Progenitor cell of endocrine pancreas (in vitro differentiated cells): ENCODE results near the gene BST1. TPM values are rescaled to one million over a fixed set of nuclear protein-coding genes. Genes with fewer than 3 reads are reported as not detected.

Source experiments
- DNase-seq: peaks from one replicate; pipeline ENCODE4 v3.0.0; 2021; ENCODE audit warnings: low spot score; ENCODE audit not compliant: unreplicated experiment
- H3K27ac Mint-ChIP-seq: 2 replicates; pipeline ENCODE4 v1.8.0; 2021; ENCODE audit warnings: mild to moderate bottlenecking, moderate library complexity, mixed read lengths
- H3K27me3 Mint-ChIP-seq: 2 replicates; pipeline ENCODE4 v1.8.0; 2021; ENCODE audit warnings: mixed read lengths
- H3K36me3 Mint-ChIP-seq: 2 replicates; pipeline ENCODE4 v1.8.0; 2022; ENCODE audit warnings: mixed read lengths; ENCODE audit not compliant: insufficient read depth
- H3K4me1 Mint-ChIP-seq: 2 replicates; pipeline ENCODE4 v1.8.0; 2021; ENCODE audit warnings: low read depth, mixed read lengths
- H3K4me3 Mint-ChIP-seq: 2 replicates; pipeline ENCODE4 v1.8.0; 2021; ENCODE audit warnings: low read depth, mild to moderate bottlenecking, moderate library complexity, mixed read lengths
- H3K9me3 Mint-ChIP-seq: 2 replicates; pipeline ENCODE4 v1.8.0; 2021; ENCODE audit warnings: low read depth, mixed read lengths
- total RNA-seq: library from RNA; stranded (reverse); gene quantifications from 2 replicates; pipeline ENCODE4 v1.2.1, GENCODE V29; 2021
- TF ChIP-seq, protein P1 (sequence below): fragments of 200-600 bp; sonication (generic); IDR thresholded peaks from one replicate; pipeline ENCODE4 v1.5.0; 2021; ENCODE audit warnings: antibody characterized with exemption, mild to moderate bottlenecking; ENCODE audit not compliant: unreplicated experiment

BST1 gene
- total RNA-seq, 1 donor from 2014 or later = 0.38 TPM

DNA sequence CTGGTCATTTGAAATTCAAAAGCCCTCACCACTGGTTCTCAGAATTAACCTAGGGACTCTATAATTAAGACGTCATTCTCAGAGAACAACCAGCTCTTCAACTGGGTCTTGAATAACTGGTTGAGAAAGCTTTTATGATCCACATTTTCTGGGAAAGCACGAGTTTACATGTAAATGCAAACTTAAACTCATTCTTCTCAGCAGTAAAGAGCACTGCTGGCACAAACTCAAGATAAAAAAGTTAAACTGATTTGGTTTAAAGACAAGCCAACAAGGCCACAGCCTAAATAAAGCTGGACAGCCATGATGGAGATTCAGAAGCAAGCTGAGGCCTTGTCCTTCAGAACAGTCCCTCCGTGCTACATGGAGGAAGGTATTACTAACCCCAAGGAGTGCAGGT lies 13.2 kb downstream of the BST1 start:
- Mint-ChIP-seq H3K36me3 (no peaks in the 10 kb centered on the region), H3K27ac (no peak overlapping the region)

DNA sequence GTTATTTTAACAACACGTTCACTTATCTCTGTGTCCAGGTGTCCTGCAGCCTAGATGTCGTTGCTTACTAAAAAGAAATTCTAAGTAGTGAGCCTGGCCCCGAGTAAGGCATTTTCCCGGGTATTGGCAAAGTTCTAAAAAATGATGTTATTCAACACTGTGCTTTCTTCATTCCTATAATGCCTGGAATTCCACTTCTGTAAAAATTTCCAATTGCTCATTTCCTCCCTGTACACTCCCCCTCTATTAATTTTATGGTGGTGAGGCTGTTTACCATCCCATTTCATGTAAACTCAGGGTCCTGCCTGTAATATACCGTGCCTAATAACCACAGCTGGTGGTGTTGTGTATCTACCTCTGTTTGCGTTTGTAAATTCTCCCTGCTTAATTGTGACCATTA lies 14.2 kb downstream of the BST1 start:
- DNase-seq = no peak
- no peak overlapping the region for H3K27ac Mint-ChIP-seq
- no peaks in the 10 kb centered on the region for H3K36me3 Mint-ChIP-seq
- H3K27me3 Mint-ChIP-seq = no peaks in the 10 kb centered on the region
- H3K4me3 Mint-ChIP-seq = no peak overlapping the region
- no peaks in the 10 kb centered on the region for H3K9me3 Mint-ChIP-seq
- TF ChIP-seq, protein P1, sequence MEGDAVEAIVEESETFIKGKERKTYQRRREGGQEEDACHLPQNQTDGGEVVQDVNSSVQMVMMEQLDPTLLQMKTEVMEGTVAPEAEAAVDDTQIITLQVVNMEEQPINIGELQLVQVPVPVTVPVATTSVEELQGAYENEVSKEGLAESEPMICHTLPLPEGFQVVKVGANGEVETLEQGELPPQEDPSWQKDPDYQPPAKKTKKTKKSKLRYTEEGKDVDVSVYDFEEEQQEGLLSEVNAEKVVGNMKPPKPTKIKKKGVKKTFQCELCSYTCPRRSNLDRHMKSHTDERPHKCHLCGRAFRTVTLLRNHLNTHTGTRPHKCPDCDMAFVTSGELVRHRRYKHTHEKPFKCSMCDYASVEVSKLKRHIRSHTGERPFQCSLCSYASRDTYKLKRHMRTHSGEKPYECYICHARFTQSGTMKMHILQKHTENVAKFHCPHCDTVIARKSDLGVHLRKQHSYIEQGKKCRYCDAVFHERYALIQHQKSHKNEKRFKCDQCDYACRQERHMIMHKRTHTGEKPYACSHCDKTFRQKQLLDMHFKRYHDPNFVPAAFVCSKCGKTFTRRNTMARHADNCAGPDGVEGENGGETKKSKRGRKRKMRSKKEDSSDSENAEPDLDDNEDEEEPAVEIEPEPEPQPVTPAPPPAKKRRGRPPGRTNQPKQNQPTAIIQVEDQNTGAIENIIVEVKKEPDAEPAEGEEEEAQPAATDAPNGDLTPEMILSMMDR = no peak
- H3K4me1 Mint-ChIP-seq = no peaks in the 10 kb centered on the region

More for the DNA sequence above, 13.2 kb downstream of the BST1 start:
- H3K4me1 Mint-ChIP-seq = no peaks in the 10 kb centered on the region
- no peaks in the 10 kb centered on the region for H3K27me3 Mint-ChIP-seq
- no peak for DNase-seq
- TF ChIP-seq, protein P1 = no peak
- H3K9me3 Mint-ChIP-seq = no peaks in the 10 kb centered on the region
- no peak overlapping the region for H3K4me3 Mint-ChIP-seq

DNA sequence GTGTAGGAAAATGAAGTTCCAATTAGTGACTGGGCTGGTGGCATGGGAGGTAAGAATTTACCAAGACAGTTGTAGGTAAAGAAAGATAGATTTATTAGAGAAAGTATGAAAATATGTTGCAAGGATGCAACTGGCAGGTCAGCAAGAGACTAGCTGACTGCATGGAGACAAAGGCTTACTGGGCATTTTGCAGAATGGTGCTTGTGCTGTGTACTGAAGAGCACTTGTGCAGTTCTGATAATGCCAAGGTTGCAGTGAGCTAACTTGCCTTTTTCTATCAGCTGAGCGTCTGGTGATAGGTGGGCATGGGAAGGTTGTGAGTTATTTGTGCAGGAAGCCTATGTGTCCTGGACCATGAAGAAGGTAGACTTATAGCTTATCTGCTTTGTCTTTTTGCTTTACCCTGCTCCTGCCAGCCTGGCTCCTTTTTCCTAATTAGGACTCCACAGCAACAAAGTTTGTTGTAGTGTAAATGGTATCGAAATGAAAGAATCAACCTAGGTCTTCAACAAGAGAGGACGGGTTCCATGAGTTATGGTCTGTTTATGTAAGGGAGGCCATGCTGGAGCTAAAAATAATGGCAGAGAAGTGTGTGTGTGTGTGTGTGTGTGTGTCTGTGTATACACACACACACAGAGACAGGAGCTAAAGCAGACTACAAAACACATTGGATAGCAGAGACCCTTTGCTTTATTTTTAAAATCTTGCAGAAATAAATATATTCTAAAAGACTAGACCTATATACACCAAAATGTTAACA lies 15.0 kb downstream of the BST1 start:
- Mint-ChIP-seq H3K4me1 (no peaks in the 10 kb centered on the region), H3K9me3 (no peaks in the 10 kb centered on the region), H3K27ac (no peak overlapping the region), H3K36me3 (no peaks in the 10 kb centered on the region), H3K4me3 (no peak overlapping the region), H3K27me3 (no peaks in the 10 kb centered on the region)
- no peak for DNase-seq
- TF ChIP-seq, protein P1 = no peak

DNA sequence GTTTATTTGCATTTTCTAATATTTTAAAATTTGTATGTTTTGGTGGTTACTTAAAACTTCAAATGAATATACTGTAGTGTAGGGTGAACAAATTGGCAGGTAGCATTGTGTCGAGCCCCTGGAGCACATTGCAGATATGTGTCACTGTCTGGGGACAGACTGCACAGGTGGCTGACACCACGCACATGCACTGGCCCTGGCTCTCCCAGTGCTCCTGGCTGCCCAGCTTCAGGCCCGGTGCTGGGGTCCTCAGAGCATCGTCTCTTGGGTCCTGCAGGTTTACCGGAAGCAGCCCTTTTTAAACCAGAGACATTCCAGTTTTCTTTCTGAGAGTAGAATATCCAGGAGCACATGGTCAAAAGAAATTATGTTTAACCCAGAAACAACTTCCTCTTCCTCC lies 15.6 kb downstream of the BST1 start:
- Mint-ChIP-seq H3K27me3 (no peaks in the 10 kb centered on the region), H3K4me3 (no peak overlapping the region), H3K9me3 (no peaks in the 10 kb centered on the region), H3K36me3 (no peaks in the 10 kb centered on the region), H3K27ac (no peak overlapping the region), H3K4me1 (no peaks in the 10 kb centered on the region)
- DNase-seq = no peak
- TF ChIP-seq, protein P1 = no peak

DNA sequence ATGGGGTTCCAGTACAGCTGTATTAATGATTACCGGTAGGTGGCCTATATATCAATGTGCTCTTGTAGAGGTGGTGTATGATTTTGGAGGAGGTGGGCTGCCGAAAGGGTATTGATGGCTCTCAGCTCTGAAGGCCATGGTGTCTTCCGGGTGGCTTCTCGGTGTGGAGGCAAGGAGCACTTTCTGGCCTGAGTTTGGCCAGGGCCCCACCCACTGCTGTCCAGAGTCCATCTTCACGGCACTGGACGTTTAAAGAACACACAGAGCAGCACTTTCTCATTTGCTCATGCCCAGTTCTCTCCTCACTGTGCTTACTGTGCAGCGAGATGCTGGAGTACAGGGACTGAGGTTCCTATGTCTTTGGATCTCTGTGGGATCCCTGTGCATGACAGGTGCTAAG lies 16.1 kb downstream of the BST1 start:
- Mint-ChIP-seq H3K27me3 (no peaks in the 10 kb centered on the region), H3K4me1 (no peaks in the 10 kb centered on the region), H3K36me3 (no peaks in the 10 kb centered on the region), H3K4me3 (no peak overlapping the region), H3K9me3 (no peaks in the 10 kb centered on the region), H3K27ac (no peak overlapping the region)
- TF ChIP-seq, protein P1 = no peak
- no peak for DNase-seq
